AML-193 (cell line): ENCODE measurements around the gene KCNH2.
A peak's percentile ranks its signal among the peaks of the same experiment; 100 is the strongest.

Experiments used
- DNase-seq, 2 experiments: peaks; one replicate each; lab custom pipeline; 2025; lab: John Stamatoyannopoulos, UW

KCNH2 gene

GRCh38 chr7:150994838-150995510, 16.9 kb upstream of the KCNH2 start:
- DNase-seq, result no peak

DNA sequence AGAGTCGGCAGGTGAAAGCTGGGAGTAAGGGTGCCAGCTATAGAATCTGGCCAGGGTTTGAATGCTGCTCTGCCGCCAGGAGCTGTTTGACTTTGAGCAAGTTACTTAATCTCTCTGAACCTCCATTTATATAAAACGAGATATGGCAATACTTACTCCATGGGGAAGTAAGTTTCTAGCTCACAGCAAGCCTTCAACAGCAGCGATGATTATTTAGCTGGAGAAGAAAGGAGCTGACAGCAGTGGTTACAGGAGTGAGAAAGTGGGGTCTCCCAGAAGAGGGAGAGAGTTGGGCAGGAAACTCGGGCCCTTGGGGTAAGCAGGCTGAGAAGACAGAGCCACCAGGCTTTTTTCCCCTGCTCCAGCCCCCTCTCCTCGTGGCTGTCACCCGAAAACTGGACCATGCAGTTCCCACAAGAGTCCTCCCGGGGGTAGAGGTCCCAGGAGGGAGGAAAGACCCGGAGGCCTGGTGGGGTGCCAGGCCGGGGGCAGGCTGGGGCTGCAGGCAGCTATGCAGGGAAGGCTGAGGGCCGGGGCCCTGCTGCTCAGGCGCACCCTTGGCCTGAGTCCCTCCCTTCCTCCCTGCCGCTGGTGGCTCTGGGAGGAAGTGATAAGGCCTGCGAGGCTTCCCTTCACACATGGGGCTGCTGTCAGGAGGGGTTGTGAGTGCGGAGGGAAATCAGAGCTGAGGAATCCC, 16.2 kb upstream of the KCNH2 start:
- DNase-seq, result peak; percentile 30 to 53

DNA sequence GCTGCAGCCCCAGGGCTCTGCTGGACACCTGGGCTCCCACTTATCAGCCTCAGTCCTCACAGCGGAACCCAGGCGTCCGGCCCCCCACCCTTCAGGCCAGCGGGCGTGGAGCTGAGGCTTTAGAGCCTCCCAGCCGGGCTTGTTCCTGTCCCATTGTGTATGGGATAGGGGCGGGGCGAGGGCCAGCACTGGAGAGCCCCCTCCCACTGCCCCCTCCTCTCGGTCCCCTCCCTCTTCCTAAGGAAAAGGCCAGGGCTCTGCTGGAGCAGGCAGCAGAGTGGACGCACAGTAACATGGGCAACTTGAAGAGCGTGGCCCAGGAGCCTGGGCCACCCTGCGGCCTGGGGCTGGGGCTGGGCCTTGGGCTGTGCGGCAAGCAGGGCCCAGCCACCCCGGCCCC, 15.4 kb upstream of the KCNH2 start:
- DNase-seq, result no peak

- no peak for DNase-seq
Measured at GRCh38 chr7:150992833-150993302, 14.7 kb upstream of the KCNH2 start.

DNA sequence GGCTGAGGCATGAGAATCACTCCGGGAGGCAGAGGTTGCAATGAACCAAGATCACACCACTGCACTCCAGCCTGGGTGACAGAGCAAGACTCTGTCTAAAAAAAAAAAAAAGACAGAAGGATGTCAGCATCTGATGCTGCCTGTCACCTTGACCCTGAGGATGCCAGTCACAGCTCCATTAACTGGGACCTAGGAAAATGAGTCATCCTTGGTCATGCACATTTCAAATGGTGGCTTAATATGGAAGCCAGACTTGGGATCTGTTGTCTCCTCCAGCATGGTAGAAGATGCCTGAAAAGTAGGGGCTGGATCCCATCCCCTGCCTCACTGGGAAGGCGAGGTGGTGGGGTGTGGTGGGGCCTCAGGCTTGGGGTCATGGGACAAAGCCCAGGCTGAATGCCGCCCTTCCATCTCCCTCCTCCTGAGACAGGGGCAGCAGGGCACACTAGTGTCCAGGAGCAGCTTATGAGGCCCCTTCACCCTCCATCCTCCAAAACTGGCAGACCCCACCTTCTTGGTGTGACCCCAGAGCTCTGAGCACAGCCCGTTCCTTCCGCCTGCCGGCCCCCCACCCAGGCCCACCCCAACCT, 14.0 kb upstream of the KCNH2 start:
- no peak for DNase-seq

DNA sequence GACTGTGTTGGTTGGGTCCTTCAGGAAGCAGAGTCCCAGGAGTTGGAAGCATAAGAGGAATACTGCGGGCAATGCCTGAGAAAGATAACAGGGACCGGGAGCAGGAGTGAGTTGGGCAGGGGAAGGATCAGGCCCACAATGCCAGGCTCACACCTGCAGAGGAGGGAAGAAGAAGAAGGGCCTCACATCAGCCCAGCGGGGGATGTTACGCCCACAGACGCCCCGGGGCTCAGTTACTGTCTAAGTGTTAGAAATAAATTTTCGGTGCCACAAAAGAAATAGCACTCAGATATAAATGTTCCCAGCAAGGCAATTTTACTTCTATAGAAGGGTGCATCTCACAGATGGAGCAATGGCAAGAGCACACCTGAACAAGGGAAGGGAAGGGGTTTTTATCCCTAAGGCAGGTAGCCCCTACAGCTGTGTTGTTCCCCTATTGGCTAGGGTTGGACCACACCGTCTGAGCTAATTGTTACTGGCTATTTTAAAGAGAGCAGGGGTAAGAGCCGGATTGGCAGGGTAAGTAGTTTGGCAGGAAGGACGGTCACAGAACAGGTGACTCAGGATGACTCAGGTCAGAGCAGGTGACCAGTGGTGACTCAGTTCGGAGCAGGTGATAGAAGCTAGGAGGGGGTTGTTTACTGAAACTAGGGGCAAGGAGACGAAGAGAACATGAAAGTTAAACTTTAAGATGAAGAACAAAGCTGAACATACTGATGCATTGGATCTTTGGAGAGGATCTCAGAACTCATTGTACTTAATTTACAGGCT, 12.5 kb upstream of the KCNH2 start, which contains the start of gene NOS3:
Gene NOS3 (plus strand): TSS at position 602 of the 771 bp plus-strand sequence. CDS start 2,787 bp downstream, outside the sequence.
- no peak for DNase-seq

DNA sequence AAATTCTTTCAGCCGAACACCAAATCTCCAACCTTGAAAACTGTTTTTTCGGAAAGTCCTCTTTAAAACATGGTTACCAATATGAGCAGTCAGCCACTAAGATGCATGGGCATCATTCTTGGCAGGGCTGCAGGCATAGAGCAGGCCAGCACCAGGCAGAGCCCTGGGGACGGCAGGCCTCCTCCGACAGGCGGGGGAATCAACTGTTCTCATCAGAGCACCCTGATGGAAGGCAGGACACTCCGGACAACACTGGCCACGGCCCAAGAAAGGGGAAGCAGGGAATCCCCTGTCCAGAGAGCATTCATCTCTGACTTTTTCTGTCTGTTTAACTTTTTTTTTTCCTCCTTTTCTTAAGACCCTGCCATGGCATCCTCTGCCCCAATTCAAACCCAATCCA, 11.3 kb upstream of the KCNH2 start:
- DNase-seq, result no peak

GRCh38 chr7:150988230-150989226, 10.4 kb upstream of the KCNH2 start:
- DNase-seq, result peak in 1 of 2 experiments; percentile 14

GRCh38 chr7:150986556-150986955, 8.4 kb upstream of the KCNH2 start:
- no peak for DNase-seq

GRCh38 chr7:150986099-150986512, 8.0 kb upstream of the KCNH2 start:
- peak; percentile 42 to 47 for DNase-seq

DNA sequence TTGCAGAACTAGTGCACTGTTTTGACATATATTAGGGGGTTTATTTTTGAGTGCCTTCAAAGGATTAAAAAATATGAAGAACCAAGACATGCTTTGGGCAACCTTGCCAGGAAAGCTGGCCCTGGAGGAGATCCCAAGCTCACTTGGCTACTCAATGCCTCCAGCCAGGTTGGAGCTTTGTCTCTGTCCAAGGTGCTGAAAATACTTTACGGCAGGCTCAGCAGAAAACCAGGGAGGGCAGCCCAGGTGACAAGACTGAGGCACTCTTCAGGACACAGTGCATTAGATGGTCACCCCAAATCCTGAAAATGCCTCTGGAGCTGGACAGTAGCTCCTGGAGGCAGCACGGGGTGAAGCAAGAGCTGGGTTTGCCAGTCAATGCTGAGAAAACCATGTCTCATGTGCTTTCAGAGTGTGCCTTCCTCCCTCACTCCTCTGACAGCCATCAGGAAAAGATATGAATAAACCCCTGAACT, 5.8 kb upstream of the KCNH2 start:
- no peak for DNase-seq

DNA sequence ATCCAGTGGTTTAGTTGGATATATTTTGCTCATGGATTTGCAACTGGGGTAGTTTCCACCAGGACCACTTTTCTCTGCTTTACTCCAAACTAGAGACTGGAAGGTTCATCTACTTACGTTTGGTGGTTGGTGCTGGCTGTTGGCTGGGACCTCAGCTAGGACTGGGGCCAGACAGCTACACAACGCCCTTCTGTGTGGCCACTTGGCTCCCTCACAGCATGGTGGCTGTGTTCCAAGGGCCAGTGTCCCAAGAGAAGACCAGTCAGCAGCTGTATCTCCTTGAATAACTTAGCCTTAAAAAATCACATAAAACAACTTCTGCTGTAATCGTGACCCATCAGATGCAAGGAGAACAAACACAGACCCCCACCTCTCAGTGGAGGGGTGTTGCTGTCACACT, 4.2 kb upstream of the KCNH2 start:
- DNase-seq, result no peak

- DNase-seq, result no peak
Measured at GRCh38 chr7:150981644-150982043, 3.5 kb upstream of the KCNH2 start.

- no peak for DNase-seq
Measured at GRCh38 chr7:150980663-150981062, 2.5 kb upstream of the KCNH2 start.

GRCh38 chr7:150979713-150980390, 1.7 kb upstream of the KCNH2 start:
- no peak for DNase-seq

DNA sequence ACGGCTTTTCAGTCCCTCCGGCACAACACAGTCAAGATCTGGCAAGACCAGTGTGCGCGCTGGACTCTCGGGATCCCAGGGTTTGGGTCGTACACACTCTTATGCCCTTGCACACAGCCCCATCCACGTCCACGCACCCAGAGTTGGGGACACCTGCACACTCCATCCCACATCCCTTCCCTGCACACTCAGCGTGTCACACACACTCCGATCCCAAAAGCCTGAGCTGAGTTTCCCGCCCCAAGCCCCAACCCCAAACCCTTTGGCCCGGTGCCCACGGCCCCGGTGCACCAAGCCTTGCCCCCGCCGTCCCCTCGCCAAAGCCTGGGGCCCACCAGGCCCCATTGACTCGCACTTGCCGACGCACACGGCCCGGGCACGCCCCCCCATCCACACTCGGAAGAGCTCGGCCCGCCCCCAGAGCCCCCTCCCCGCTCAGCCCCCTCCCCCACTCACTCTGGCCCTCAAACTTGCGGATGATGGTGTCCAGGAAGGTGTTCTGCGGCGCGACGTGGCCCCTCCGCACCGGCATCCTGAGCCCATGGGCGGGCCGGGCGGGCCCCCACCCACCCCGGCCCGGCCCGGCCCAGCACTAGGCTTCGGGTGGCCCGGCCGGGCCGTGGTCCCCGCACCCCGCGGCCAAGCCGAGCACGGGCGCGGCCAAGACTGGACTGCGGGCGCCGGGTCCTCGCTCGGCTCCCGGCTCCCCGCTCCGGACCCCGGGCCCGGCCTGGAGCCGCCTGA, 567 bp downstream of the KCNH2 start:
- no peak for DNase-seq

DNA sequence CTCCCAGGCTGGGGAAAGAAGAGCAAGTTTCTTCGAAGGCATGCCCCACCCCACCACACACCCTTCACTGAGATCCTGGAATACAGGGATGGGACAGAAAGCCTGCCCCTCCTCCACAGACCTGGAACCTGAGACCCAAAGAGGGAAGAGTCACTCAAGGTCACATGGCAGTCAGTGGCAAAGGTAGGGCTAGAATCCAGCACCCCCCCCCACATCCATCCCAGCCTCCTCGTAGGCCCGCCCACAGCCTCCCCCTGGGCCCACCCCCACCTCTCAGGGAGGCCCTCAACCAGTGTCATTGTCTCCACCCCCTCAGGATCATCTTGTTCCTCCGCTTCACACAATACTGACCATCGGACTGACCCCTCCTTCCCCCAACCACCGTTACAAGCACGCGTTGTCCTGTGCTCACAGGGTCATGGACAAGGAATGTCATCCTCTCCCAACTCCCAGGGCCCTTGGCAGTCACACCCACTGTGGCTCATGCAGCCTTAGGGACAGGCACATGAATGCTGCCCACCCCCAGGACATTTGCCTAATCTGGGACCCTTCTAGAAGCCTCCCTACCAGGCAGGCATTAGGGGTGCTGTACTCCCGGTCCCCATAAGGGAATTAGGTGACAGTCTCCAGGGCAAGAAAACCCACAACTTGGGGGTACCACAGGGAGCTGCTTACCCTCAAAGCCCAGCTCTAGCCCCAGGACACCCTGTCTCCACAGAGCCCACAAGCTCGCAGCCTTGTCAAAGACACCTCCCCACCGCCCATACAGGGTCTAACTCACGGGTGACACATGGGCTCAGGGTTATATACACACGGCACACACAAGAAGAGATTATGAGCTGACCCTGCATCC, 1.4 kb downstream of the KCNH2 start:
- DNase-seq, result no peak

- DNase-seq, result no peak
Measured at GRCh38 chr7:150975536-150976319, 2.4 kb downstream of the KCNH2 start.
